HFFc6 (cell line): Measurements from ENCODE around the gene CAPN5. TPM values are rescaled to one million over a fixed set of nuclear protein-coding genes. Genes with fewer than 3 reads are reported as not detected.

Experiments
- DNase-seq: peaks from one replicate; pipeline ENCODE4 v3.0.0-alpha.2; 2018
- H3K27ac Mint-ChIP-seq: 2 replicates; pipeline ENCODE4 v1.8.0; 2020; ENCODE audit warnings: mild to moderate bottlenecking, mixed read lengths
- H3K27me3 Mint-ChIP-seq: 2 replicates; pipeline ENCODE4 v1.8.0; 2021; ENCODE audit warnings: mild to moderate bottlenecking, moderate library complexity, mixed read lengths; ENCODE audit not compliant: insufficient read depth
- H3K36me3 Mint-ChIP-seq: 2 replicates; pipeline ENCODE4 v1.8.0; 2021; ENCODE audit warnings: low read depth, mixed read lengths
- H3K4me1 Mint-ChIP-seq: 2 replicates; pipeline ENCODE4 v1.8.0; 2020; ENCODE audit warnings: low read depth, mixed read lengths
- H3K4me3 Mint-ChIP-seq: 2 replicates; pipeline ENCODE4 v1.8.0; 2020; ENCODE audit warnings: mild to moderate bottlenecking, moderate library complexity, mixed read lengths
- H3K9me3 Mint-ChIP-seq: 2 replicates; pipeline ENCODE4 v1.8.0; 2020; ENCODE audit warnings: mild to moderate bottlenecking, mixed read lengths
- CTCF ChIP-seq: fragments of 200-600 bp; sonication (generic); IDR thresholded peaks from 2 replicates; pipeline ENCODE4 v1.5.0; 2021; ENCODE audit warnings: antibody characterized with exemption, mild to moderate bottlenecking
- total RNA-seq, 6 experiments: library from RNA; stranded (reverse); fragmentation: NEBNext Ultra II Directional; extraction: Animal tissue kit (Norgen Biotek cat#: 25700); gene quantifications; 2 replicates in 1 of 6; 3 replicates in 5 of 6; pipeline ENCODE4 v1.2.3, GENCODE V29; 2021

The CAPN5 gene
- total RNA-seq, 6 experiments from 2014 or later, result 20.7 to 32.7 (median 29.0) TPM

GRCh38 chr11:77126156-77126775, 59.5 kb downstream of the CAPN5 start:
- no peak overlapping the region for H3K27ac Mint-ChIP-seq
- peaks cover 19% of the 10 kb centered on the region for H3K4me1 Mint-ChIP-seq
- H3K36me3 Mint-ChIP-seq, result no peaks in the 10 kb centered on the region
- peaks cover 6% of the 10 kb centered on the region for H3K27me3 Mint-ChIP-seq
- H3K4me3 Mint-ChIP-seq, result no peak overlapping the region
- DNase-seq, result no peak
- TF ChIP-seq CTCF, result no peak
- no peaks in the 10 kb centered on the region for H3K9me3 Mint-ChIP-seq

DNA sequence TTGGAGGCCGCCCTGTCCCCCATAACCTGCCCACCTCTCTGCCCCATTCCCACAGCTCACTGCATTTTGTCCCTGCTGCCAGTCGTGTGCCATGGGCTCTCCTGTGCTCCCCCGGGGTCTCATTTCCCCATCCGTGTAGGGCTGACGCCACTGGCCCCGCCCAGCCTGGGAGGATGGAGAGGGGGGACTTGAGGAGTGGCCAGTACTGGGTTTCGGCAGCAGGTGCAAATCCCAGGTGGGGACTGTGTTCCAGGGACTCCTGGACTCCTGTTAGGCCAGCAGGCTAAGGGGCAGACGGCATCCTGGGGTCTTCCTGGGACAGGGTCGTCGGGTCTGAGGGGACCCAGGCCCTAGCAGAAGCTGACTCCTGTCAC, 60.1 kb downstream of the CAPN5 start:
- H3K27ac Mint-ChIP-seq, result no peak overlapping the region
- H3K36me3 Mint-ChIP-seq, result no peaks in the 10 kb centered on the region
- no peaks in the 10 kb centered on the region for H3K9me3 Mint-ChIP-seq
- peaks cover 24% of the 10 kb centered on the region for H3K4me1 Mint-ChIP-seq
- no peak for DNase-seq
- no peak for TF ChIP-seq CTCF
- peaks cover 6% of the 10 kb centered on the region for H3K27me3 Mint-ChIP-seq
- no peak overlapping the region; the same call in 1 of the 2 replicates for H3K4me3 Mint-ChIP-seq

- Mint-ChIP-seq H3K27me3 (peaks cover 6% of the 10 kb centered on the region), H3K9me3 (no peaks in the 10 kb centered on the region), H3K4me1 (peaks cover 28% of the 10 kb centered on the region), H3K27ac (no peak overlapping the region), H3K36me3 (no peaks in the 10 kb centered on the region), H3K4me3 (peak overlapping the region; percentile 75)
- DNase-seq, result no peak
- peak; percentile 100 for TF ChIP-seq CTCF
Measured at GRCh38 chr11:77127235-77127911, 60.6 kb downstream of the CAPN5 start.

DNA sequence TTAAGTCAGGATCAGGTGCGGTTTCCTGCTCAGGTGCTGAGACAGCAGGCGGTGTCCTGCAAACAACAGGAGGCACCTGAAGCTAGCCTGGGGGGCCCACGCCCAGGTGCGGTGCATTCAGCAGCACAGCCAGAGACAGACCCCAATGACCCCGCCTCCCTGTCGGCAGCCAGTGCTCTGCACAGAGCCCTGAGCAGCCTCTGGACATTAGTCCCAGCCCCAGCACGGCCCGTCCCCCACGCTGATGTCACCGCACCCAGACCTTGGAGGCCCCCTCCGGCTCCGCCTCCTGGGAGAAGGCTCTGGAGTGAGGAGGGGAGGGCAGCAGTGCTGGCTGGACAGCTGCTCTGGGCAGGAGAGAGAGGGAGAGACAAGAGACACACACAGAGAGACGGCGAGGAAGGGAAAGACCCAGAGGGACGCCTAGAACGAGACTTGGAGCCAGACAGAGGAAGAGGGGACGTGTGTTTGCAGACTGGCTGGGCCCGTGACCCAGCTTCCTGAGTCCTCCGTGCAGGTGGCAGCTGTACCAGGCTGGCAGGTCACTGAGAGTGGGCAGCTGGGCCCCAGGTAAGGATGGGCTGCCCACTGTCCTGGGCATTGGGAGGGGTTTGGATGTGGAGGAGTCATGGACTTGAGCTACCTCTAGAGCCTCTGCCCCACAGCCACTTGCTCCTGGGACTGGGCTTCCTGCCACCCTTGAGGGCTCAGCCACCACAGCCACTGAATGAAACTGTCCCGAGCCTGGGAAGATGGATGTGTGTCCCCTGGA, 61.3 kb downstream of the CAPN5 start, which contains the start of gene MYO7A:
Gene MYO7A (plus strand): TSS at position 327 of the 772 bp plus-strand sequence. CDS start 2,389 bp downstream, outside the sequence.
- H3K27ac Mint-ChIP-seq, result no peak within 1 kb of the TSS
- H3K4me3 Mint-ChIP-seq, result peak within 1 kb of the TSS; percentile 75
- DNase-seq, result peak; percentile 19
- no peaks in the 10 kb centered on the region for H3K9me3 Mint-ChIP-seq
- H3K27me3 Mint-ChIP-seq, result peaks cover 6% of the 10 kb centered on the region
- H3K36me3 Mint-ChIP-seq, result no peaks in the 10 kb centered on the region
- no peak for TF ChIP-seq CTCF
- H3K4me1 Mint-ChIP-seq, result peaks cover 28% of the 10 kb centered on the region

DNA sequence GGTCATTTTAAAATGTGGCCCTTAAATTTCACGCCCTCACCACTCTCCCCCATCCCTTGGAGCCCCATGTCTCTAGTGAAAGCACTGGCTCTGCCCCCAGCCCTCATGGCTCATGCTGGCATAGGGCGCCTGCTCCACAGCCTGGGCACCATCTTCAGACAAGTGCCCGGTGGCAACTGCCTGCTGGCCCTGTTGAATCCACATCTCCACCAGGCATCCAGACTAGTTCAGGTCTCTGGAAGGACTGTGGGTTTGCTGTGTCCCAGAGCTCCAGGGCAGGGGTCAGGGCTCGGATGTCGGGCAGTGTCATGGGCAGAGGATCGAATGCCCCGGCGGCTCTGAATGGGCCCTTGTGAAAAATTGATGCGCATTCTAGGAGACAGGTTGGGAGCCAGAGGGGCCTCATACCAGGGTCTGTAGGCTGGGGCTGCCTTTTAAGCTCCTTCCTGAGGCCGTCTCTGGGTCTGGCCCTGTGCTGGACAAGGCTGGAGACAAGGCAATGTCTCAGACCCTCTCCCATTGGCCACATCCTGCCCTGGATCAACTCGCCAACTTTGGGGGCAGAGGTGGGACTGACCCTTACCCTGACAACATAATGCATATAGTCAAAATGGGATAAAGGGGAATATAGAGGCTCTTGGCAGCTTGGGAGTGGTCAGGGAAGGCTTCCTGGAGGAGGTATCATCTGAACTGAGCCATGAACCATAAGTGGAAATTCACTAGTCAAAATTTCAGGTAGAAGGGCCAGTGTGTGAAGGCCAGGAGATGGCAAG, 62.5 kb downstream of the CAPN5 start:
- Mint-ChIP-seq H3K4me1 (peaks cover 28% of the 10 kb centered on the region), H3K27ac (no peak overlapping the region), H3K4me3 (no peak overlapping the region), H3K9me3 (no peaks in the 10 kb centered on the region), H3K27me3 (peaks cover 6% of the 10 kb centered on the region), H3K36me3 (no peaks in the 10 kb centered on the region)
- no peak for DNase-seq
- TF ChIP-seq CTCF, result no peak
